Thoracic aorta (tissue), 2 donors: ENCODE results near the gene RPL4. TPM values are rescaled to one million over a fixed set of nuclear protein-coding genes. Genes with fewer than 3 reads are reported as not detected.

ENCODE experiments used
- ATAC-seq: fragments of 150-250 bp; one replicate; pipeline ENCODE4 v1.8.0; 2017; ENCODE audit warnings: low read depth; ENCODE audit not compliant: insufficient number of reproducible peaks, low FRiP score
- DNase-seq: peaks from one replicate; pipeline ENCODE4 v3.0.0-alpha.2; 2020; ENCODE audit warnings: low spot score
- H3K27ac ChIP-seq, 2 donors: fragments of 200-600 bp; sonication (generic); 1 replicate in 1 of 2; 2 replicates in 1 of 2; pipeline ENCODE4 v1.5.1; 2016; ENCODE audit warnings: mild to moderate bottlenecking in 2 of 2, moderate library complexity in 2 of 2
- H3K27me3 ChIP-seq: fragments of 200-600 bp; sonication (generic); replicated peaks from 2 replicates; pipeline ENCODE4 v1.6.0; 2016; ENCODE audit warnings: mild to moderate bottlenecking; ENCODE audit not compliant: insufficient read depth
- H3K36me3 ChIP-seq: fragments of 200-600 bp; sonication (generic); one replicate; pipeline ENCODE4 v1.5.1; 2016
- H3K4me1 ChIP-seq, 2 donors: fragments of 200-600 bp; sonication (generic); 1 replicate in 1 of 2; 2 replicates in 1 of 2; pipeline versions ENCODE4 v1.5.1 to v1.6.0; 2016; ENCODE audit warnings: low read depth in 2 of 2, mild to moderate bottlenecking in 1 of 2; ENCODE audit not compliant: control insufficient read depth in 1 of 2
- H3K4me3 ChIP-seq: fragments of 200-600 bp; sonication (generic); 2 replicates; pipeline ENCODE4 v1.5.1; 2016; ENCODE audit warnings: mild to moderate bottlenecking
- H3K9me3 ChIP-seq: fragments of 200-600 bp; sonication (generic); 2 replicates; pipeline ENCODE4 v1.5.1; 2016
- total RNA-seq, 2 donors: library from RNA; depleted of rRNA; stranded (reverse); fragments of >200 nt; gene quantifications; one replicate each; pipeline versions ENCODE4 v1.1.0 to v1.2.3, GENCODE V29; 2016
- TF ChIP-seq, protein P1 (sequence below): fragments of 200-600 bp; sonication (generic); IDR thresholded peaks from one replicate; pipeline ENCODE4 v1.5.1; 2019; ENCODE audit warnings: antibody characterized with exemption

The RPL4 gene
- total RNA-seq, 2 donors from 2014 or later: 1,880 to 3,413 TPM

DNA sequence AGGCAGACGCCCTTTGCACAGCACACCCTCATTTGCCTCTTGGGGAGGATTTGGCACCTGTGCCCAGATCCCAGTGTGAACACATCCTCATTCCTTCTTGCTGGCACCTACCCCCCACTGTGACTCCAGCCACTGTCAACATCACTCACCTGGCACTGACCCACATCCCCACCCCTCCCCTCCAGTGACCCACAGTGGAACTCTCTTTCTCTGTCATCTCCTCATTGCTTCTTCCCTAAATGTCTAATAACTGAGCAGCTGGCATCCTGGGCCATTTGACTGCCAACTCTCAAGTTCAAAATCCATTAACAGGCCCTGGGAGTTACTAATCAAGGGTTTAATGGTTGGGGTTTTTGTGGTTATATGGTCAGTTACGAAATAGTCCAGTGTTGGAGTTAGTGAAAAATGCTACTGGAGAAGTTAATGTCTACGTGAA, 21.5 kb downstream of the RPL4 start:
- no peak overlapping the region for H3K27ac ChIP-seq

DNA sequence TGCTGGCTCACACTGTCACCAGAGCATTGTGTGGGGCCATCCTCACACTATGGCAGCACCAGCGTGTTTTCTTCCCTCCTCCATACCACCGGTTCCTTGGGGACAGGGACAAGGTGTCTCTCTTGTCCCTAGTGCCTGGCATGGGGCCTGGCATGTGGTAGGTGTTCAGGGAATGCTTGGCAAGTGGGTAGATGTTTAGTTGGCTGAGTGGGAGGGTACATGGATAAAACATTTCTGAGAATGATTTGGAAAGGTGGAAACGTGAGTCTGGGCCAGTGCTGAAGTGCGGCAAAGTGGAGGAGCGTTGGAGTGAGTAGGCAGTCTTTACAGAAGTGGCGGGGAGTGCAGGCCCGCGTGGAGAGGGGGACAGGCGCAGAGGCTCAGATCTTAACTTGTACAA, 22.1 kb downstream of the RPL4 start:
- peaks cover 28% of the 10 kb centered on the region for H3K36me3 ChIP-seq
- ATAC-seq: no peak
- DNase-seq: no peak
- TF ChIP-seq, protein P1, sequence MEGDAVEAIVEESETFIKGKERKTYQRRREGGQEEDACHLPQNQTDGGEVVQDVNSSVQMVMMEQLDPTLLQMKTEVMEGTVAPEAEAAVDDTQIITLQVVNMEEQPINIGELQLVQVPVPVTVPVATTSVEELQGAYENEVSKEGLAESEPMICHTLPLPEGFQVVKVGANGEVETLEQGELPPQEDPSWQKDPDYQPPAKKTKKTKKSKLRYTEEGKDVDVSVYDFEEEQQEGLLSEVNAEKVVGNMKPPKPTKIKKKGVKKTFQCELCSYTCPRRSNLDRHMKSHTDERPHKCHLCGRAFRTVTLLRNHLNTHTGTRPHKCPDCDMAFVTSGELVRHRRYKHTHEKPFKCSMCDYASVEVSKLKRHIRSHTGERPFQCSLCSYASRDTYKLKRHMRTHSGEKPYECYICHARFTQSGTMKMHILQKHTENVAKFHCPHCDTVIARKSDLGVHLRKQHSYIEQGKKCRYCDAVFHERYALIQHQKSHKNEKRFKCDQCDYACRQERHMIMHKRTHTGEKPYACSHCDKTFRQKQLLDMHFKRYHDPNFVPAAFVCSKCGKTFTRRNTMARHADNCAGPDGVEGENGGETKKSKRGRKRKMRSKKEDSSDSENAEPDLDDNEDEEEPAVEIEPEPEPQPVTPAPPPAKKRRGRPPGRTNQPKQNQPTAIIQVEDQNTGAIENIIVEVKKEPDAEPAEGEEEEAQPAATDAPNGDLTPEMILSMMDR: no peak
- no peaks in the 10 kb centered on the region for H3K27me3 ChIP-seq
- H3K4me1 ChIP-seq: no peaks in the 10 kb centered on the region
- H3K27ac ChIP-seq: no peak overlapping the region
- no peak overlapping the region for H3K4me3 ChIP-seq
- no peaks in the 10 kb centered on the region for H3K9me3 ChIP-seq

More for the DNA sequence above, 21.5 kb downstream of the RPL4 start:
- no peak for DNase-seq
- peaks cover 34% of the 10 kb centered on the region for H3K36me3 ChIP-seq
- no peaks in the 10 kb centered on the region for H3K9me3 ChIP-seq
- H3K4me1 ChIP-seq: no peaks in the 10 kb centered on the region
- ATAC-seq: no peak
- TF ChIP-seq, protein P1: no peak
- no peaks in the 10 kb centered on the region for H3K27me3 ChIP-seq
- H3K4me3 ChIP-seq: no peak overlapping the region

DNA sequence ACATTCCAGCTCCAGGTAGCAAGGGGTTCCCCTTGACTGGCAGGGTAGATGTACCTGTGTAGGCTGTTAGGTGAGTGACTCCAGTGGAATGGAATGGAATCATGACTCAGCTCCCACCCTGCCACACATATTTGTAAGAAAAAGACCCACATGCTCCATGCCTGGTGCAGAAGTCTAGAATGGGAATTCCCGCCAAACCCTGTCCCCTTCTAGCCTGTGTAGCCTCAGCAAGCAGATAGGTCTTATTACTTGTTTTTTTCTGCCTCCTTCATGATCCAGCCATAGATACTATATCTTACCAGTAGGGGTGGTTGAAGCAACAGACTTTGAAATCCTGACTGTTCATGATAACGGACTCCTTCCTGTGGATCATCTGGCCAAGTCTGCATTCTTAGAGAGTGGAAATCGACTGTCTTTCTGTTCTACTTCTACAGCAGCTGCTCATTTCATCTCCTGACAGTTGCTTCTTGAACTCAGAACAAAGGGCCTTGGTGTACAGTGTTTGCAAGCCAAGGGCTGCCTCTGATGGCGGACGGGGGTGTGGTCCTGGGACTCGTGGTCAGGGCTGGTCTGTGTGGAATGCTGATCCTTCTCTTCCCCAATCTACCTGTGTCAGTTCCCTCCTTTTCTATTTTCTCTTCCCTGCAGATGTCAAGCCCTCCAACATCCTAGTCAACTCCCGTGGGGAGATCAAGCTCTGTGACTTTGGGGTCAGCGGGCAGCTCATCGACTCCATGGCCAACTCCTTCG, 23.4 kb downstream of the RPL4 start:
- H3K9me3 ChIP-seq: no peaks in the 10 kb centered on the region
- TF ChIP-seq, protein P1: no peak
- no peak overlapping the region for H3K27ac ChIP-seq
- ATAC-seq (no peak), DNase-seq (no peak)
- no peaks in the 10 kb centered on the region for H3K27me3 ChIP-seq
- H3K4me1 ChIP-seq: no peaks in the 10 kb centered on the region
- peaks cover 18% of the 10 kb centered on the region for H3K36me3 ChIP-seq
- H3K4me3 ChIP-seq: no peak overlapping the region

DNA sequence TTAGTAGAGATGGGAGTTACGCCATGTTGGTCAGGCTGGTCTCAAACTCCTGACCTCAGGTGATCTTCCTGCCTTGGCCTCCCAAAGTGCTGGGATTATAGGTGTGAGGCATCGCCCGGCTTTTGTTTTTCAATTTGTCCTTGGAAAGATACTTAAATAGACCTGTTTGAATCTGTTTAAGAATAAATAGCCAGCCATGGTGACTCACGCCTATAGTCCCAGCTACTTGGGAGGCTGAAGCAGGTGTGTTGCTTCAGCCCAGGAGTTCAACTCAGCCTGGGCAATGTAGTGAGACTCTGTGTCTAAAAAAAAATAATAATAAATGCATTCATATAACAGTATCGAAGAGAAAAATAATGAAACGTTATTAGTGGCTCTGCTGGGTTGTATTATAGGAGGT, 24.4 kb downstream of the RPL4 start:
- TF ChIP-seq, protein P1: no peak
- no peak for ATAC-seq

DNA sequence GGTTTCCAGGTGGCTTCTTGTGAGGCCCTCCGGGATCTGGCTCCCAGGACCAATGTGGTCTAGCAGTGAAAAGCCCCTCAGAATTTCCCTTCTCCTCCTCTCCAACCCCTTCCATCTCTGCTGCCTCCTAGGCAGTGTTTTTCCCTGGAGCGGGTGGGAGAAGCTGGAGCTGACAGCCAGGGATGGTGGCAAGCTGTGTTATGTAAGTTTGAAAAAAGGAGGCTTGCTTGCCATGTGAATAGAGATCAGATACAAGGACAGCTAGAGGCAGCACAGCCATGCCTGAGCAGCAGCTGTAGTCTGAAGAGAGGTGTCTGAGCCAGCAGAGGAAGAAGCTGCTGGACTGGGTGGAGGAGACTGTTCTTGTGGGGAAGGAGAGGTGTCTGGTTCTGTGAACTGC, 27.6 kb downstream of the RPL4 start:
- DNase-seq: no peak
- no peaks in the 10 kb centered on the region for H3K9me3 ChIP-seq

More for the DNA sequence above, 24.4 kb downstream of the RPL4 start:
- peaks cover 12% of the 10 kb centered on the region for H3K36me3 ChIP-seq
- H3K9me3 ChIP-seq: no peaks in the 10 kb centered on the region
- DNase-seq: no peak
- H3K27ac ChIP-seq: no peak overlapping the region
- no peaks in the 10 kb centered on the region for H3K4me1 ChIP-seq
- no peaks in the 10 kb centered on the region for H3K27me3 ChIP-seq
- H3K4me3 ChIP-seq: no peak overlapping the region

More for the DNA sequence above, 27.6 kb downstream of the RPL4 start:
- TF ChIP-seq, protein P1: no peak
- no peaks in the 10 kb centered on the region for H3K27me3 ChIP-seq
- no peak overlapping the region for H3K27ac ChIP-seq
- no peak for ATAC-seq
- no peak overlapping the region for H3K4me3 ChIP-seq
- no peaks in the 10 kb centered on the region for H3K4me1 ChIP-seq
- H3K36me3 ChIP-seq: peaks cover under 1% of the 10 kb centered on the region
